HFFc6 (cell line): ENCODE data around the gene TMPRSS15. TPM values are rescaled to one million over a fixed set of nuclear protein-coding genes. Genes with fewer than 3 reads are reported as not detected.

ENCODE experiments used
- DNase-seq: peaks from one replicate; pipeline ENCODE4 v3.0.0-alpha.2; 2018
- H3K27ac Mint-ChIP-seq: 2 replicates; pipeline ENCODE4 v1.8.0; 2020; ENCODE audit warnings: mild to moderate bottlenecking, mixed read lengths
- H3K27me3 Mint-ChIP-seq: 2 replicates; pipeline ENCODE4 v1.8.0; 2021; ENCODE audit warnings: mild to moderate bottlenecking, moderate library complexity, mixed read lengths; ENCODE audit not compliant: insufficient read depth
- H3K36me3 Mint-ChIP-seq: 2 replicates; pipeline ENCODE4 v1.8.0; 2021; ENCODE audit warnings: low read depth, mixed read lengths
- H3K4me1 Mint-ChIP-seq: 2 replicates; pipeline ENCODE4 v1.8.0; 2020; ENCODE audit warnings: low read depth, mixed read lengths
- H3K4me3 Mint-ChIP-seq: 2 replicates; pipeline ENCODE4 v1.8.0; 2020; ENCODE audit warnings: mild to moderate bottlenecking, moderate library complexity, mixed read lengths
- H3K9me3 Mint-ChIP-seq: 2 replicates; pipeline ENCODE4 v1.8.0; 2020; ENCODE audit warnings: mild to moderate bottlenecking, mixed read lengths
- CTCF ChIP-seq: fragments of 200-600 bp; sonication (generic); IDR thresholded peaks from 2 replicates; pipeline ENCODE4 v1.5.0; 2021; ENCODE audit warnings: antibody characterized with exemption, mild to moderate bottlenecking
- total RNA-seq, 6 experiments: library from RNA; stranded (reverse); fragmentation: NEBNext Ultra II Directional; extraction: Animal tissue kit (Norgen Biotek cat#: 25700); gene quantifications; 2 replicates in 1 of 6; 3 replicates in 5 of 6; pipeline ENCODE4 v1.2.3, GENCODE V29; 2021

The TMPRSS15 gene
- total RNA-seq, 6 experiments from 2014 or later: not detected

GRCh38 chr21:18253221-18253620, 150.4 kb downstream of the TMPRSS15 start:
- Mint-ChIP-seq H3K4me1 (no peaks in the 10 kb centered on the region), H3K4me3 (no peak overlapping the region), H3K9me3 (peaks cover 16% of the 10 kb centered on the region; the same call in 1 of the 2 replicates), H3K27me3 (no peaks in the 10 kb centered on the region), H3K36me3 (no peaks in the 10 kb centered on the region), H3K27ac (no peak overlapping the region)
- TF ChIP-seq CTCF: no peak
- no peak for DNase-seq

- no peaks in the 10 kb centered on the region for H3K36me3 Mint-ChIP-seq
- no peak overlapping the region for H3K4me3 Mint-ChIP-seq
- H3K27ac Mint-ChIP-seq: no peak overlapping the region
- TF ChIP-seq CTCF: no peak
- no peaks in the 10 kb centered on the region for H3K4me1 Mint-ChIP-seq
- peaks cover 12% of the 10 kb centered on the region; the same call in 1 of the 2 replicates for H3K9me3 Mint-ChIP-seq
- H3K27me3 Mint-ChIP-seq: no peaks in the 10 kb centered on the region
- no peak for DNase-seq
Measured at GRCh38 chr21:18252680-18253079, 150.9 kb downstream of the TMPRSS15 start.

GRCh38 chr21:18252256-18252655, 151.3 kb downstream of the TMPRSS15 start:
- Mint-ChIP-seq H3K36me3 (no peaks in the 10 kb centered on the region), H3K27me3 (no peaks in the 10 kb centered on the region), H3K27ac (no peak overlapping the region), H3K9me3 (peaks cover 8% of the 10 kb centered on the region; the same call in 1 of the 2 replicates), H3K4me3 (no peak overlapping the region), H3K4me1 (no peaks in the 10 kb centered on the region)
- TF ChIP-seq CTCF: no peak
- no peak for DNase-seq

- DNase-seq: no peak
Measured at GRCh38 chr21:18251065-18251464, 152.5 kb downstream of the TMPRSS15 start.

GRCh38 chr21:18249672-18250071, 153.9 kb downstream of the TMPRSS15 start:
- Mint-ChIP-seq H3K4me3 (no peak overlapping the region), H3K9me3 (peaks cover 14% of the 10 kb centered on the region; the same call in 1 of the 2 replicates), H3K27me3 (no peaks in the 10 kb centered on the region), H3K4me1 (no peaks in the 10 kb centered on the region), H3K36me3 (0 out of 2 replicates have a peak, but pooled peaks cover 4% of the 10 kb centered on the region), H3K27ac (no peak overlapping the region)
- DNase-seq: no peak
- TF ChIP-seq CTCF: no peak

More at GRCh38 chr21:18251065-18251464, 152.5 kb downstream of the TMPRSS15 start:
- H3K36me3 Mint-ChIP-seq: 0 out of 2 replicates have a peak, but pooled peaks cover 1% of the 10 kb centered on the region
- H3K9me3 Mint-ChIP-seq: peaks cover 8% of the 10 kb centered on the region; the same call in 1 of the 2 replicates
- H3K4me1 Mint-ChIP-seq: no peaks in the 10 kb centered on the region
- no peaks in the 10 kb centered on the region for H3K27me3 Mint-ChIP-seq
- TF ChIP-seq CTCF: no peak
- H3K4me3 Mint-ChIP-seq: no peak overlapping the region
- H3K27ac Mint-ChIP-seq: no peak overlapping the region

GRCh38 chr21:18248171-18248570, 155.4 kb downstream of the TMPRSS15 start:
- Mint-ChIP-seq H3K27ac (no peak overlapping the region), H3K4me1 (no peaks in the 10 kb centered on the region), H3K4me3 (no peak overlapping the region), H3K36me3 (peaks cover 4% of the 10 kb centered on the region; the same call in 1 of the 2 replicates), H3K9me3 (peaks cover 17% of the 10 kb centered on the region), H3K27me3 (no peaks in the 10 kb centered on the region)
- no peak for DNase-seq
- no peak for TF ChIP-seq CTCF
